Activated naive CD4-positive, alpha-beta T cell treated with Interleukin-2 at 50 U/mL for 16 hours (primary cell): ENCODE results near the gene ANKS1B.
"Not testable (repeated sequence)": the region's sequence is repeated elsewhere in the genome, so short reads cannot be mapped to it uniquely, and the experiment has no call there.

Source experiments
- DNase-seq: peaks from one replicate; pipeline ENCODE4 v3.0.0-alpha.2; 2020

Gene ANKS1B

GRCh38 chr12:99250091-99250490 lies 734.6 kb downstream of the ANKS1B start:
- no peak for DNase-seq

DNA sequence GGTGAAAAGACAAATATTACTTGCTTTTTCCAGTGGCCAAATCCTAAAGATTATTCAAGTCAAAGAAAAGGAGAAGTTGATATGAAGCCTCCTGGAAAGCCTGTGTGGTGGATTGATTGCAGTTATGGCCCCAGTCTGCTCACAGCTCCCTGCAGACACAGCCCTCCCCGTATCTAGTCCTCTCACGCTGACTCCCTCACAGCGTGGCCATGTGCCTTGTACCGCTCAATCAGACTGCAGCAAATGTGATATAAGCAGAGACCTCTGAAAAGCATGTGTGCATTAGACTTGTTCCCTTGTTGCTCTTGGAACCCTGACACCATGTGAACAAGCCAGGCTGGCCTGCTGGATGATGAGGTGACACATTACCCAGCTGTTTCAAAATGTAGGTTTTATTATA lies 735.2 kb downstream of the ANKS1B start:
- no peak for DNase-seq

DNA sequence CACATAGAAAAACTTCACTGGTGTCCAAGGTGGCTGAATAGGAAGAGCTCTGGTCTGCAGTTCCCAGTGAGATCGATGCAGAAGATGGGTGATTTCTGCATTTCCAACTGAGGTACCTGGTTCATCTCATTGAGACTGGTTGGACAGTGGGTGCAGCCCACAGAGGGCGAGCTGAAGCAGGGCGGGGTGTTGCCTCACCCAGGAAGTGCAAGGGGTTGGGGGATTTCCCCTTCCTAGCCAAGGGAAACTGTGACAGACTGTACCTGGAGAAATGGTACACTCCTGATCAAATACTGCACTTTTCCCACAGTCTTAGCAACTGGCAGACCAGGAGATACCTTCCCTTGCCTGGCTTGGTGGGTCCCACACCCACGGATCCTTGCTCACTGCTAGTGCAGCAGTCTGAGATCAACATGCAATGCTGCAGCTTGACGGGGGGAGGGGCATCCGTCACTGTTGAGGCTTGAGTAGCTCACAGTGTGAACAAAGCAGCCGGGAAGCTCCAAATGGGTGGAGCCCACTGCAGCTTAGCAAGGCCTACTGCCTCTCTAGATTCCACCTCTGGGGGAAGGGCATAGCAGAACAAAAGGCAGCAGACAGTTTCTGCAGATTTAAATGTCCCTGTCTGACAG lies 746.7 kb downstream of the ANKS1B start:
- DNase-seq = not testable (repeated sequence)

- DNase-seq = no peak
These were observed 749.4 kb downstream of the ANKS1B start for GRCh38 chr12:99235381-99235780.

- no peak for DNase-seq
These were observed 750.0 kb downstream of the ANKS1B start for GRCh38 chr12:99234702-99235101.

GRCh38 chr12:99232324-99232723 lies 752.4 kb downstream of the ANKS1B start:
- no peak for DNase-seq

GRCh38 chr12:99231031-99231430 lies 753.7 kb downstream of the ANKS1B start:
- no peak for DNase-seq

DNA sequence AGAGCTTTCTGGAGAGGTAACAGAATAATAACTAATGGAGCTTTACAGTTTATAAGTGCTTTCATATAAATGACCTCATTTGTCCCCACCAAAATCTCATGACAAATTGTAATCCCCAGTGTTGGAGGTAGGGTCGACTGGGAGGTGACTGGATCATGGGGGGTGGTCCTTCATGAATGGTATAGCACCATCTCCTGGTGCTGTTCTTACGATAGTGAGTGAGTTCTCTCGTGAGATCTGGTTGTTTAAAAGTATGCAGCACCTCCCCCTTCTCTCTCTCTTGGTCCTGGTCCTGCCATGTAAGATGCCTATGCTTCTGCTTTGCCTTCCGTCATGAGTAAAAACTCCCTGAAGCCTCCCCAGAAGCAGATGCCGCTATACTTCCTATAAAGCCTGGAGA lies 760.5 kb downstream of the ANKS1B start:
- no peak for DNase-seq

- DNase-seq = no peak
These were observed 761.2 kb downstream of the ANKS1B start for GRCh38 chr12:99223579-99223978.

DNA sequence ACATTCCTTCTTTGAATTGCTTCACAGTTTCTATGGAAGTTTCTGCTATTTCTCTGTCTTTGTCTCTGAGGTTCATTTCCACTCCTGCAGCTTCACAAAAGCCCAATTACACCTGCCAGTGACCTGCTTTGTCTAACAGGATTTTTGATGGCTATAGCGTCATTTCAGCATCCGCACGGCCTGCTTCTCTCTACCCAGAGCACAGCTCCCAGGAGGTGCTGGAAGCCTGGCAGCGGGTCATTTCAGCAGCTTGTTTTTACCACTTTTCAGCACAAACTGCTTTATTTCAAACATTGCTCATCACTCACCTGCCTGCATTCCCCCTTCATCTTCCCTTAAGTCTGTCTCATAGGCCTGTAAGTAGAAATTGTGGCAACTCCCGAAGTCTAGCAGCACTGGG lies 771.7 kb downstream of the ANKS1B start:
- DNase-seq = no peak

- no peak for DNase-seq
These were observed 772.5 kb downstream of the ANKS1B start for GRCh38 chr12:99212275-99212674.

GRCh38 chr12:99205111-99205510 lies 779.6 kb downstream of the ANKS1B start:
- no peak for DNase-seq

DNA sequence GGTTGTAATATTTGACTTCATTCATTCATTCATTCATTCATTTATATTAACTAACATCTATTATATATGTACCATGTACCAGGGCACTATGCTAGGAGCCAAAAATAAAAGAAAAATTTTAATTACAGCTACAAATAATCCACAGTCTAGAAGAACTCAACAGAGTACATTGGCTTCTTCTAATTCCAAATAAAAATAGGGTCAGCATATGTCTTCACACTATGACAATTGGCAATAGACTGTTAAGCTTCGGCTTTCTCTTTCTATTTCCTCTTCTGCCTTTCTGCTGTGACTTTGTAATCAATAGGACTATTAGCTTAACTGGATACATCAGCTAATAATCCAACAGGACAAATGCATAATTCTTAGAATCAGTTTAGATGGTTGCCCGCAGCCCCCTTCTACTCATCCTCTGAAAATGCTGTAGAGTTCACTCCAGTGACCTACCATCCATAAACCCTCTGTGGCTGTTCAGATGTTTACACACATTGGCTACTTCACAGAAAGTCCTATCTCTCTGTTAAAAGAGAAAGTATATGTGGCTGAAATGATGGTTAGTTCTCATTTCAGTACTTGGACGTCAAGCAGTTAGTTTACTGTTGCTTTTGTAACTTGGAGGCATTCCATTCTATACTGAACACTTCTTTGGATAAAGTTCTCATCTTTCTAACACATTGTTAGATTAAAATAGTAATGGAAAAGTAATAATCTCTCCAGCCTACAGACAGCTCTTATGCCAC lies 782.7 kb downstream of the ANKS1B start:
- no peak for DNase-seq

DNA sequence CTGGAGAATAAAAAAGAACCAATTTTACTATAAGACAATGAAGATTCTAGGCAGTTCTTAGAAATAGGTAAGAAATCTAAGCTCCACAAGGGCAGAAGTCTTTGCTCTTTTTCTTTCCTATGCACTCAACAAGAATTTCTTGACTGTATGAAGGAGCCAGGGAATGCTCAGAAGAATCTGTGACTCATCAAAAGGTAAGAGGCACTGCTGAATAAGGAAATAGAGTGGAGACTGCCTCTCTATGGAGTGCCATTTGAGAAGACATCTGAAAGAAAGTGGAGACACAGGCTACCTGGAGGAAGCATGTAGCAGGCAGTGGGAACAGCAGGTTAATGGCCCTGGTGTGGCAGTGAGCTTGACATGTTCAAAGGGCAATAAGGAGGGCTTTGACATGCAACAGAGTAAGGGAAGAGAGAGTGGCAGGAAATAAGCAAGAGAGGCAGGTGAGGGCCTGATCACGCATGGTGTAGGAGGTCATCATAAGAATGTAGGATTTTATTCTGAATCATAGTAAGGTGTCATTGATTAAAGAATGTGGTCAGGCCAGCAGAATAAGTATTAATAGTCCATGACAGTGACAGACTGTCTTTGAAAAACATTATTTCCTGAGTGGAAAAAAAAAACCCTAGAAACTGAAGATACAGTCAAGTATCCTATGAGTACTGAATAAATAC lies 783.9 kb downstream of the ANKS1B start:
- no peak for DNase-seq

GRCh38 chr12:99195474-99195873 lies 789.3 kb downstream of the ANKS1B start:
- DNase-seq = no peak

GRCh38 chr12:99192489-99192888 lies 792.2 kb downstream of the ANKS1B start:
- DNase-seq = no peak

DNA sequence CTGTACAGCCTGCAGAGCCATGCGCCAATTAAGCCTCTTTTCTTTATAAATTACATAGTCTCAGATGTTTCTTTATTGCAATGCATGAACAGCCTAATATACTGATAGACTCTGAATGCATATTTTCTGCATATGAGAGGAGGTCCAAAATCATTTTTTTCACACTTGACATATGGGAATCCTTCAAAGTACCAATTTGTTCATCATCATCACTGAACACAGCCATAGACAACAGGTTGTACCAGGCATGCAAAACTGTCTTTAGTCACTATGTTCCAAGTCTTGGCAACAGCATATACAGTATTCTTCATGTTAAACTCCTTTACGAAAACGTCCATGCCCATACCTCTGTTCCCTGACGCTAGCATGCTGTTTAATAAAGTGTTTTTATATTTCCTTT lies 807.9 kb downstream of the ANKS1B start:
- no peak for DNase-seq

DNA sequence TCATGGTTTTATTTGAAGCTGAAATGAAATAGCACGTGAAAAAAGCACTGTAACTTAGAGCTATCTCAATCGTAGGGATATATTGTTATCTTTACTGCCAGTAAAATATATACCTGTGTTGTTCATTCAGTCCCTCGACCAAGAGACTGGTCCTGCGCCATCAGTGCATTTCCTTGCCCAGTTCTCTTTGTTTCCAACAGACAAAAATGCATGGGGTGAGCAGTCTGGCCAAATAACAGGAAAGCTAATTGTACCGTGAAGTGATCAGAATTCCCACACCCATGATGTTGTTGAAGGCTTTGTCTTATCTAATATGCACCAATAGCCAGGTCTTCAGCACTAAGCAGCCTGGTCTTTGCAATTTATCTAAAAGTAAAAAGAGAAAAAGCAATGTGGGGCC lies 814.3 kb downstream of the ANKS1B start:
- no peak for DNase-seq

GRCh38 chr12:99170037-99170436 lies 814.7 kb downstream of the ANKS1B start:
- no peak for DNase-seq

- no peak for DNase-seq
These were observed 826.8 kb downstream of the ANKS1B start for GRCh38 chr12:99157946-99158345.

- no peak for DNase-seq
These were observed 829.8 kb downstream of the ANKS1B start for GRCh38 chr12:99154983-99155336.

DNA sequence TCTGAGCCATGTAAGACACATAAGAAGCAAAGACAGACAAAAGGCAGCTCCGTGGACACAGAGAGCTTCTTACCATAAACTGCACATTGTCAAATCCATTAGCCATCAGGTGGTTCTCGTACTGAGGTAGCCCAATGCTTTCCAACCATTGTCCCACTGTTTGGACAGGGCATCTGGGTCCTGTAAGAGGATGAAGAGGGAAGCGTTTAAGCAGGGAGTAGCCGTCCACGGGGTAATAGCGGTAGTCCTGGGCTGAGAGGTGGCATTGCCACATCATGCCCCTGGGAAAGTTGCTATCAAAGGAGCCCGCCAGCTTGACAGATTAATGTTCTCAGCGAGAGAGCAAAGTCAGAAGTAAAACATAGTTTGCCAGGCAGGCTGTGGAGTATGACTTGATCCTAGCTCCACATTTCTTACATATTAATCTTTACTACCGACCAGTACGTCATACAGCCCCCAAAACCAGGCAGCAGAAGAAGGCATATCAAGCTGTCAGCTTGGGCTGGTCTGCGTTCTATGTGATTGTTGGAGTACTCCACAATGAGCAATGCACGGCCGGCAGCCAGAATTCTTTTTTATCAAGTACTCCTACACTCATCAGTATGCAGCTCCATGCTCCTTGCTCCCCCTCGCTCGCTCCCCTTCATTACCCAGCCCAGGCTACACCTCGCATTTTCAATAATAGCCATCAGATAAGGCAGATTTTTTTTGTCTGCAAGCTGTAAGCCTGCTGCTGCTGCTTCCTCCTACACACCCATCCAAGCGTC lies 830.3 kb downstream of the ANKS1B start:
- DNase-seq = no peak

DNA sequence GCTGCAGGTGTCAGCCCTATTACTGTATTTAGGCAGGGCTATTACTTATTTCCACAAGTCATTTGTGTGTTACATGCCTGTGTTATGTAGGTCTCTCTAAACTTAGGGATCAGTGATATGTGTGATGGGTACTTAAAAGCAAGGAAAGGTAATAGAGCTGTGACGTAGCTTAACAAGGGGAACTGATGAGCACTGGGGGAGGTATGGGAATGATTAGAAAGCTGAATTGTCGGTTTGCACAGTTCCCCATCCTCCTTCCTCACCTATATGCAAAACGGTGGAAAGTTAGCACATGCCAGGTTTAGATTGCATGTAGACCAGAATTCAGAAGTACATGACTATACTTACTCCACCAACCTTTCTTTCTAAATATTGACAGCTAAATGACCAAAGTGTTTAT lies 831.4 kb downstream of the ANKS1B start:
- no peak for DNase-seq

DNA sequence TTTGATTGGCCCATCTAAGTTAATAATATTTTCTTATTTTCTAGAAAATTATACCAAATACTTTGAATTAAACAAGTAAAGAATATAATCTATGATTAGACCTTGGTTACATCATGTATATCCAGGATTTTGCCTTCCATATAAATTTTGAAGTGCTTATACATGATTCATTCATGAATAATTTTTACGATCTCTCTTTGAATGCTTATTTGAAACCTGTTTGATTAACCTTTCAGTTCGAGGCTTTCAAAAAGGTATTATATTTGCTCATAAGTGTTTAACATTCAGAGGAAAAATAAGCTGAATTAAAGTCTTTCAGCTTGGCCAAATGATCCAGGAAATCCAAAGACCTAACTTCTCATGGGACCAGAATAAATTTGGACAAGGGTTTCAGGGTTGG lies 832.4 kb downstream of the ANKS1B start:
- no peak for DNase-seq
